Mammary epithelial cell (primary cell): ENCODE results near the gene SNAPC3.

Experiments used
- EZH2 ChIP-seq: IDR thresholded peaks from 2 replicates; pipeline ENCODE4 v1.6.1; 2012; ENCODE audit warnings: low read length, inconsistent platforms, borderline replicate concordance
- TF ChIP-seq, protein P1 (sequence below), 2 donors: IDR thresholded peaks in 1 of 2; conservative IDR thresholded peaks in 1 of 2; 2 replicates each; pipeline ENCODE4 v1.5.1; 2011 to 2012; ENCODE audit warnings: inconsistent platforms in 2 of 2, low read length in 2 of 2, mild to moderate bottlenecking in 2 of 2, control low read depth in 1 of 2, low read depth in 1 of 2; ENCODE audit not compliant: insufficient read depth in 1 of 2; ENCODE audit errors: extremely low read depth in 1 of 2

DNA sequence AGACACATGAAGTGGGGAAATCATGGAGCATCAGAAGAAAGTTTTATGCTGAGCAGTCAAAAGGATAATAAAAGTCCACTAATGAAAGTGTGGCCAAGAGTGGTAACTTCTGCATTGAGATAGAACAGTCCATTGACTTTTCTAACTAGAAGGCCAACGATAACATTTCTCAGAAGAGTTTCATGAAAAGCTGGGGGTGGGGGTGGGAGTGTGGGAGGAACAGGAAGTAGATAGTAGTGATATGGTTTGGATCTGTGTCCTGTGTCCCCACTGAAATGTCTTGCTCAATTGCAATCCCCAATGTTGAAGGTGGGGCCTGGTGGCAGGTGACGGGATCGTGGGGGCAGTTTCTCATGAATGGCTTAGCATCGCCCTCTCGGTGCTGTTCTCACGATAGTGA lies 36.2 kb upstream of the SNAPC3 start:
- TF ChIP-seq, protein P1, sequence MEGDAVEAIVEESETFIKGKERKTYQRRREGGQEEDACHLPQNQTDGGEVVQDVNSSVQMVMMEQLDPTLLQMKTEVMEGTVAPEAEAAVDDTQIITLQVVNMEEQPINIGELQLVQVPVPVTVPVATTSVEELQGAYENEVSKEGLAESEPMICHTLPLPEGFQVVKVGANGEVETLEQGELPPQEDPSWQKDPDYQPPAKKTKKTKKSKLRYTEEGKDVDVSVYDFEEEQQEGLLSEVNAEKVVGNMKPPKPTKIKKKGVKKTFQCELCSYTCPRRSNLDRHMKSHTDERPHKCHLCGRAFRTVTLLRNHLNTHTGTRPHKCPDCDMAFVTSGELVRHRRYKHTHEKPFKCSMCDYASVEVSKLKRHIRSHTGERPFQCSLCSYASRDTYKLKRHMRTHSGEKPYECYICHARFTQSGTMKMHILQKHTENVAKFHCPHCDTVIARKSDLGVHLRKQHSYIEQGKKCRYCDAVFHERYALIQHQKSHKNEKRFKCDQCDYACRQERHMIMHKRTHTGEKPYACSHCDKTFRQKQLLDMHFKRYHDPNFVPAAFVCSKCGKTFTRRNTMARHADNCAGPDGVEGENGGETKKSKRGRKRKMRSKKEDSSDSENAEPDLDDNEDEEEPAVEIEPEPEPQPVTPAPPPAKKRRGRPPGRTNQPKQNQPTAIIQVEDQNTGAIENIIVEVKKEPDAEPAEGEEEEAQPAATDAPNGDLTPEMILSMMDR (conservative IDR thresholded peaks at IDR 0.05 in 1 of 2, IDR thresholded peaks at IDR 0.05 in 1 of 2; ENCODE audit: extremely low read depth in 1 of 2, insufficient read depth in 1 of 2, low read depth in 1 of 2, low read length in 2 of 2): no peak
- no peak for TF ChIP-seq EZH2
